Right lobe of liver (tissue), 6 donors: Measurements from ENCODE around the gene RHBDD1. TPM values are rescaled to one million over a fixed set of nuclear protein-coding genes. Genes with fewer than 3 reads are reported as not detected.

ENCODE experiments used
- ATAC-seq, 4 donors: fragments of 200-7000 bp; cut with Tn5 transposase; one replicate each; pipeline ENCODE4 v1.9.1; 2020; ENCODE audit warnings: mild to moderate bottlenecking in 4 of 4, moderate library complexity in 4 of 4
- DNase-seq, 3 donors: peaks; one replicate each; pipeline ENCODE4 v3.0.0-alpha.2; 2020
- H3K27ac ChIP-seq, 3 donors: fragments of 200-600 bp; one replicate each; pipeline ENCODE4 v1.8.0; 2022
- H3K27me3 ChIP-seq, 2 donors: fragments of 200-600 bp; one replicate each; pipeline ENCODE4 v1.8.0; 2022
- H3K36me3 ChIP-seq, 4 donors: fragments of 200-600 bp; sonication (generic) in 1 of 4; one replicate each; pipeline versions ENCODE4 v1.5.1 to v1.8.0; 2017 to 2022; ENCODE audit warnings: control low read depth in 1 of 4
- H3K4me1 ChIP-seq, 4 donors: fragments of 200-600 bp; sonication (generic) in 1 of 4; one replicate each; pipeline versions ENCODE4 v1.5.1 to v1.8.0; 2017 to 2022; ENCODE audit warnings: control low read depth in 1 of 4
- H3K4me3 ChIP-seq, 3 donors: fragments of 200-600 bp; one replicate each; pipeline ENCODE4 v1.8.0; 2022
- H3K9me3 ChIP-seq, 4 donors: fragments of 200-600 bp; sonication (generic) in 1 of 4; one replicate each; pipeline versions ENCODE4 v1.5.1 to v1.8.0; 2017 to 2022; ENCODE audit warnings: control low read depth in 1 of 4
- POLR2A ChIP-seq: fragments of 450-650 bp; IDR thresholded peaks from one replicate; pipeline ENCODE4 v1.6.1; 2017; ENCODE audit warnings: antibody characterized with exemption, mild to moderate bottlenecking
- WGBS: methylation state at CpG from one replicate; pipeline ENCODE4 v1.1.6; 2018; ENCODE audit warnings: low coverage, low lambda C conversion rate; ENCODE audit not compliant: insufficient coverage; ENCODE audit errors: missing lambda C conversion rate; 5-methylcytosine and 5-hydroxymethylcytosine counted together
- intact Hi-C, 2 donors: fragments of 100-400 bp; cut with DNase I; formaldehyde crosslinking; loops; one replicate each; pipeline versions ENCODE4 v1.11.2 to v1.14.1; 2022
- total RNA-seq, 6 experiments: library from RNA; depleted of rRNA in 2 of 6; stranded (reverse); fragments of >200 nt in 2 of 6; fragmentation: NEBNext Ultra II Directional in 3 of 6; extraction: Animal tissue kit (Norgen Biotek cat#: 25700) in 3 of 6; gene quantifications; one replicate each; pipeline versions ENCODE4 v1.1.0 to v1.2.4, GENCODE V29; 2016 to 2023
- TF ChIP-seq, protein P1 (sequence below), 4 donors: fragments of 200-600 bp in 3 of 4; fragments of 450-650 bp in 1 of 4; IDR thresholded peaks; one replicate each; pipeline versions ENCODE4 v1.5.1 to v1.8.0; 2016 to 2022; ENCODE audit warnings: antibody characterized with exemption in 4 of 4, mild to moderate bottlenecking in 2 of 4
- donor health status: DM: no; HTN: yes; CAD: no.
- donor health status: DM: no; HTN: no; CAD: no.
- donor health status: DM: no; HTN: no; CAD: no.
- donor health status: DM: no; HTN: yes; CAD: no.
- donor health status: DM: no; HTN: yes; CAD: no.

The RHBDD1 gene
- total RNA-seq, 6 experiments from 2014 or later = 14.7 to 25.3 (median 21.0) TPM

DNA sequence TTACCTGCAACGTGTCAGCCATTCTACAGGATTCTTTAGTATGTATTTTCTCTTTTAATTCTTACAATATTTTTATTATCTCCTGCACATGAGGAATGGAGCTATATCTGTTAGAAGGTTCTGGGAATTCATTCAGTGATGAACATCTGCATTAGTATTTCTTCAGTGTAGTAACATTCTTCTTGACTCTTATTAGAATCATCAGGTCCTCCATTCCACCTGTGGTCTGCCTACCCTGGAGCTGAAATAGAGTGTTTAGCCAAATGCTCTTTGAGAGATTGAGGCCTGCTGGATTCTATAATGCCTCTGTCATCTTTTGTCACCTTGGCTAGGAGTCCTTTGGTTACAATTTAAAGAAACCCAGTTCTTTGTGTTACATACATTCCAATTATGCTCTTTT lies 54.4 kb downstream of the RHBDD1 start:
- Histone ChIP-seq H3K9me3 (no peaks in the 10 kb centered on the region), H3K4me3 (no peak overlapping the region), H3K36me3 (no peaks in the 10 kb centered on the region), H3K27ac (no peak overlapping the region), H3K4me1 (peaks cover 0 to 8% (median 0%) of the 10 kb centered on the region in 4 donors), H3K27me3 (no peaks in the 10 kb centered on the region)
- DNase-seq = no peak
- no peak for TF ChIP-seq POLR2A
- TF ChIP-seq, protein P1, sequence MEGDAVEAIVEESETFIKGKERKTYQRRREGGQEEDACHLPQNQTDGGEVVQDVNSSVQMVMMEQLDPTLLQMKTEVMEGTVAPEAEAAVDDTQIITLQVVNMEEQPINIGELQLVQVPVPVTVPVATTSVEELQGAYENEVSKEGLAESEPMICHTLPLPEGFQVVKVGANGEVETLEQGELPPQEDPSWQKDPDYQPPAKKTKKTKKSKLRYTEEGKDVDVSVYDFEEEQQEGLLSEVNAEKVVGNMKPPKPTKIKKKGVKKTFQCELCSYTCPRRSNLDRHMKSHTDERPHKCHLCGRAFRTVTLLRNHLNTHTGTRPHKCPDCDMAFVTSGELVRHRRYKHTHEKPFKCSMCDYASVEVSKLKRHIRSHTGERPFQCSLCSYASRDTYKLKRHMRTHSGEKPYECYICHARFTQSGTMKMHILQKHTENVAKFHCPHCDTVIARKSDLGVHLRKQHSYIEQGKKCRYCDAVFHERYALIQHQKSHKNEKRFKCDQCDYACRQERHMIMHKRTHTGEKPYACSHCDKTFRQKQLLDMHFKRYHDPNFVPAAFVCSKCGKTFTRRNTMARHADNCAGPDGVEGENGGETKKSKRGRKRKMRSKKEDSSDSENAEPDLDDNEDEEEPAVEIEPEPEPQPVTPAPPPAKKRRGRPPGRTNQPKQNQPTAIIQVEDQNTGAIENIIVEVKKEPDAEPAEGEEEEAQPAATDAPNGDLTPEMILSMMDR (IDR thresholded peaks at IDR 0.05) = no peak
- intact Hi-C loops = no loop called here
- ATAC-seq = no peak
- WGBS = 91% methylated on average over 1 of the region's 1 CpG

DNA sequence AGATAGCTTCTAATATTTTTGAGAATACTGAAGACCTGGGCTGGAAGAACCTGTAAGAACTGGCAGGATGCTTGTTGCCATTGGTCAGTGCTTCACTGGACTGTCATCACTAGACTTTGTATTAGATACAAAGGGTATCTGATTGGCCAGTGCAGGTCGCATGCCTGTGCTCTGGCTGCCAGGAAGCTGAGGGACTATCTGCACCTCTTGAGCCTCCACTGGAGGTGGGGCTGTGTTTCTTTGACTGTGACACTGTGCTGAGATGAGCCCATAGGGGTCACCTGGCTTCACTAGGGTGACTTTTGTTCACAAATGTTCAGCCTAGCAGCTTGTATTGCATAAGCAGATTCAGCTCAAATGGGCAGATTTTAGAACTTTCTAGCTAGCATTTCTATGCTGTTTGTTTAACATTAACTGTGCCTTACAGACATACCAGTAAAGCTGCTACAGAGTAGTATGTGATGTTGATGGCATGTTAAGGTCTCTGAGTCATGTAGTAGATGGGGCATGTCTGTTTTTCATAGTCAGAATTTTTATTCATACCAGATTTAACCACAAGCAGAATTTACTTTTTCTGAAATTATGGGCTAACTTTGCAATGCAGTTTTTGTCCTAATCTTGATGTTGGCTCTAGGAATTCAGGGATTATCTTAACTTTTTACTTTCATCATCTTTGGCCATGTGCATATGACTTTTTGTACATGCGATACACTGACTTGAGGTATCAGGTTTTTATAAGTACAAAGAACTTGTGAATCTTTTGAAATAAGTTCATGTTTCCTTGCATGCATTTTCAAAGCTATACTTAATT lies 56.1 kb downstream of the RHBDD1 start:
- DNase-seq (peak in 1 of 3 donors; percentile 52), ATAC-seq (peak; percentile 38 to 88 (median 43))
- Histone ChIP-seq H3K27me3 (no peaks in the 10 kb centered on the region), H3K9me3 (no peaks in the 10 kb centered on the region), H3K4me3 (no peak overlapping the region), H3K27ac (no peak overlapping the region), H3K4me1 (peaks cover 0 to 8% (median 0%) of the 10 kb centered on the region in 4 donors), H3K36me3 (no peaks in the 10 kb centered on the region)
- intact Hi-C loops = no loop called here
- 95% methylated on average over 1 of the region's 2 CpGs for WGBS
- TF ChIP-seq, protein P1 (IDR thresholded peaks at IDR 0.05) = no peak
- no peak for TF ChIP-seq POLR2A

GRCh38 chr2:226892729-226893128 lies 56.9 kb downstream of the RHBDD1 start:
- Histone ChIP-seq H3K9me3 (no peaks in the 10 kb centered on the region), H3K4me1 (peaks cover 0 to 8% (median 0%) of the 10 kb centered on the region in 4 donors), H3K36me3 (no peaks in the 10 kb centered on the region), H3K4me3 (no peak overlapping the region), H3K27me3 (no peaks in the 10 kb centered on the region), H3K27ac (no peak overlapping the region)
- WGBS = 48% methylated on average over 3 of the region's 3 CpGs
- DNase-seq (no peak), ATAC-seq (no peak)
- TF ChIP-seq, protein P1 (IDR thresholded peaks at IDR 0.05) = no peak
- no peak for TF ChIP-seq POLR2A
- intact Hi-C loops = no loop called here

- H3K36me3 ChIP-seq = no peaks in the 10 kb centered on the region
- 90% methylated on average over 4 of the region's 4 CpGs for WGBS
- H3K4me1 ChIP-seq = peaks cover 0 to 8% (median 0%) of the 10 kb centered on the region in 4 donors
- H3K4me3 ChIP-seq = no peak overlapping the region
- H3K27me3 ChIP-seq = no peaks in the 10 kb centered on the region
- H3K9me3 ChIP-seq = no peaks in the 10 kb centered on the region
- intact Hi-C loops = no loop called here
- ATAC-seq (no peak), DNase-seq (no peak)
- H3K27ac ChIP-seq = no peak overlapping the region
- TF ChIP-seq POLR2A = no peak
- TF ChIP-seq, protein P1 (IDR thresholded peaks at IDR 0.05) = no peak
Measured at GRCh38 chr2:226893216-226893615, 57.4 kb downstream of the RHBDD1 start.
